Hematopoietic multipotent progenitor cell treated with erythropoietin and hydrocortisone succinate and interleukin-3 and kit ligand, for 15 days (in vitro differentiated cells): Measurements from ENCODE around the gene FZD4.
"Not testable (repeated sequence)": the region's sequence is repeated elsewhere in the genome, so short reads cannot be mapped to it uniquely, and the experiment has no call there.

Experiments used
- DNase-seq: peaks from one replicate; pipeline ENCODE4 v3.0.0-alpha.2; 2015; ENCODE audit warnings: low spot score

FZD4 gene

GRCh38 chr11:86937193-86937806 is 17.9 kb downstream of the FZD4 start:
- not testable (repeated sequence) for DNase-seq

GRCh38 chr11:86934926-86935579 is 20.1 kb downstream of the FZD4 start:
- DNase-seq = no peak

- no peak for DNase-seq
Measured at GRCh38 chr11:86934582-86934900, 20.7 kb downstream of the FZD4 start.

- no peak for DNase-seq
Measured at GRCh38 chr11:86933891-86934581, 21.2 kb downstream of the FZD4 start.

- no peak for DNase-seq
Measured at GRCh38 chr11:86932924-86933875, 22.0 kb downstream of the FZD4 start.

GRCh38 chr11:86932259-86932585 is 23.0 kb downstream of the FZD4 start:
- DNase-seq = no peak

GRCh38 chr11:86931548-86932258 is 23.5 kb downstream of the FZD4 start:
- DNase-seq = peak; percentile 25

- DNase-seq = no peak
Measured at GRCh38 chr11:86930957-86931547, 24.1 kb downstream of the FZD4 start.

GRCh38 chr11:86926975-86927374 is 28.2 kb downstream of the FZD4 start:
- DNase-seq = no peak

GRCh38 chr11:86923999-86924766 is 31.0 kb downstream of the FZD4 start:
- no peak for DNase-seq

- DNase-seq = no peak
Measured at GRCh38 chr11:86922225-86922624, 33.0 kb downstream of the FZD4 start.

- no peak for DNase-seq
Measured at GRCh38 chr11:86919557-86920210, 35.5 kb downstream of the FZD4 start.

- no peak for DNase-seq
Measured at GRCh38 chr11:86918973-86919372, 36.2 kb downstream of the FZD4 start.

- no peak for DNase-seq
Measured at GRCh38 chr11:86918496-86918895, 36.7 kb downstream of the FZD4 start.

- no peak for DNase-seq
Measured at GRCh38 chr11:86917589-86917988, 37.6 kb downstream of the FZD4 start.

GRCh38 chr11:86916330-86916729 is 38.9 kb downstream of the FZD4 start:
- no peak for DNase-seq

GRCh38 chr11:86915850-86916249 is 39.3 kb downstream of the FZD4 start:
- DNase-seq = not testable (repeated sequence)

- no peak for DNase-seq
Measured at GRCh38 chr11:86914865-86915519, 40.2 kb downstream of the FZD4 start.

GRCh38 chr11:86912238-86912637 is 43.0 kb downstream of the FZD4 start:
- no peak for DNase-seq

GRCh38 chr11:86910592-86910991 is 44.6 kb downstream of the FZD4 start:
- DNase-seq = no peak
